Progenitor cell of endocrine pancreas (in vitro differentiated cells): ENCODE results near the gene GGT5. TPM values are rescaled to one million over a fixed set of nuclear protein-coding genes. Genes with fewer than 3 reads are reported as not detected.
A peak's percentile ranks its signal among the peaks of the same experiment; 100 is the strongest.

Experiments used
- DNase-seq: peaks from one replicate; pipeline ENCODE4 v3.0.0; 2021; ENCODE audit warnings: low spot score; ENCODE audit not compliant: unreplicated experiment
- H3K27ac Mint-ChIP-seq: 2 replicates; pipeline ENCODE4 v1.8.0; 2021; ENCODE audit warnings: mild to moderate bottlenecking, moderate library complexity, mixed read lengths
- H3K27me3 Mint-ChIP-seq: 2 replicates; pipeline ENCODE4 v1.8.0; 2021; ENCODE audit warnings: mixed read lengths
- H3K36me3 Mint-ChIP-seq: 2 replicates; pipeline ENCODE4 v1.8.0; 2022; ENCODE audit warnings: mixed read lengths; ENCODE audit not compliant: insufficient read depth
- H3K4me1 Mint-ChIP-seq: 2 replicates; pipeline ENCODE4 v1.8.0; 2021; ENCODE audit warnings: low read depth, mixed read lengths
- H3K4me3 Mint-ChIP-seq: 2 replicates; pipeline ENCODE4 v1.8.0; 2021; ENCODE audit warnings: low read depth, mild to moderate bottlenecking, moderate library complexity, mixed read lengths
- H3K9me3 Mint-ChIP-seq: 2 replicates; pipeline ENCODE4 v1.8.0; 2021; ENCODE audit warnings: low read depth, mixed read lengths
- CTCF ChIP-seq: fragments of 200-600 bp; sonication (generic); IDR thresholded peaks from one replicate; pipeline ENCODE4 v1.5.0; 2021; ENCODE audit warnings: antibody characterized with exemption, mild to moderate bottlenecking; ENCODE audit not compliant: unreplicated experiment
- total RNA-seq: library from RNA; stranded (reverse); gene quantifications from 2 replicates; pipeline ENCODE4 v1.2.1, GENCODE V29; 2021

Gene GGT5
- total RNA-seq, 1 donor from 2014 or later = not detected

DNA sequence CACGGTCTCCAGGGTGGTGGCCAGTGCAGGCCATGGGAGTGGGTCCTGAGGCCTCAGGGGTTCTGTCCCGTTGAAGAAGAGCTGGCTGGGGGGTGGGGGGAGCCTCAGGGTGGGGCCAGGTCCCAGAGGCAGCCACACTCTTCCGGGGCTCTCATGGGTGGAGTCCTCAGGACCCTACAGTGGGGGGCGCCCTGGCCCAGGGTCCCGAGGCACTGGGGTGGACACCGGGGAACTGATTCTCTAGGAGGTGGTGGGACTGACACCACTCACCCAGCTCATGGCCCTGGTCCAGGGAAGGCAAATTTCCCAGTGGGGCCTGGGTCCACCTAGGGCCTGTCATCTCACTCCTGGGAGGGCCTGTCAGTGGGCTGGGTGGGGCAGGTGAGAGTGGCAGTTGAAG, 12.8 kb downstream of the GGT5 start:
- Mint-ChIP-seq H3K4me3 (no peak overlapping the region), H3K9me3 (no peaks in the 10 kb centered on the region), H3K36me3 (no peaks in the 10 kb centered on the region), H3K27me3 (no peaks in the 10 kb centered on the region), H3K4me1 (no peaks in the 10 kb centered on the region), H3K27ac (no peak overlapping the region)
- TF ChIP-seq CTCF = no peak
- DNase-seq = no peak

DNA sequence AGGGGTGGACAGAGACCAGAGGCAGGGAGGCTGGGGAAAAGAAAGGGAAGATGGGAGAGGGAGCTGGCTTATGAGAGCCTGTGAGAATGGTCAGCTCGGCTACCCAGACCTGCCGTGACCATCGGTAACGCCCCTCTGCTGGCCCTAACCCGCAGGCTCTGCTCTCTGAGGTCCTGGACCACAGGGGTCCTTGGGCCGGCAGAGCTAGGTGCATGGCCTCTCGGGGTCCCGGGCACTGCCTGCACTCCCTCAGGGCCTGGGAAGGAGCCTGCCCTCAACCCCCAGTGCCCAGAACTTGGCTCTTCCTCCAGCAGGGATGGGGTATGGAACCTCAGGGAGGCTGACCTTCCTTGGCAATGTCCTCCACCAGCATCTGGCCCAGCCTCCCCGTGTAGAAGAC, 13.2 kb downstream of the GGT5 start:
- Mint-ChIP-seq H3K36me3 (no peaks in the 10 kb centered on the region), H3K27ac (no peak overlapping the region), H3K9me3 (no peaks in the 10 kb centered on the region), H3K4me1 (no peaks in the 10 kb centered on the region), H3K27me3 (no peaks in the 10 kb centered on the region), H3K4me3 (no peak overlapping the region)
- no peak for DNase-seq
- no peak for TF ChIP-seq CTCF

DNA sequence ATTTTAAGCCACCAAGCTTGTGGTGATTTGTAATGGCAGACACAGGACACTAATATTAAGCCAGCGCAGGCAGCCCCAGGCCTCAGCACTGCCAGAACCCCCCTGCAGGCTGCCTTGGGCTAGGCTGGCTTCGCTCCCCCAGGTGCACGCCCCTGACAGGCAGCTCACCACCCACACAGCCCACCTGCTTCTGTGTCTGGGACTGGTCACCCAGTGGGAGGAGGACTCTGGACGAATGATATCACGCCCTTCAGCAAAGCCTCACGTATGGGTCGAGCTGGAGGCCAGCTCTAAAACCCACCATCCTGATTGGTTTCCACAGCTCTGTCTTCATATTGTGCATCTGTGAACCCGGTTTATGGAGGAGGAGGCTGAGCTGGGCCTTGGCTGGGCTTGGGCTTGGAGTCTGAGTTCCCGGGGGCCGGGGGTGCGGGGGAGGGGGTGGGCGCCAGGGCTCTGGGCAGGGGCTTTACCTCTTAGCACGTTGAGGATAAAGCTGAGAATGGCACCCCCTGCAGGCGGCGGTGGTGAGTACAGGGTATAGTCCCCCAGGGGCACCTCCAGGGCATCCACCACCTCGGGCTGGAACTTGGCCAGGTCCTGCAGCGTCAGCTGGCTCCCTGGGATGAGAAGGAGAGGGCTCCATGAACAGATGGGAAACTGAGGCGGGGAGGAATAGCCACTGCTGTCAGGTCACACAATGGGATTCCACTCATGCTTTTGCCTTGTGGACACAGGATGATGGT, 13.8 kb downstream of the GGT5 start:
- peak; percentile 51 for TF ChIP-seq CTCF
- H3K4me1 Mint-ChIP-seq = no peaks in the 10 kb centered on the region
- H3K27ac Mint-ChIP-seq = no peak overlapping the region
- DNase-seq = peak; percentile 36
- no peaks in the 10 kb centered on the region for H3K36me3 Mint-ChIP-seq
- no peak overlapping the region for H3K4me3 Mint-ChIP-seq
- no peaks in the 10 kb centered on the region for H3K27me3 Mint-ChIP-seq
- H3K9me3 Mint-ChIP-seq = no peaks in the 10 kb centered on the region

- Mint-ChIP-seq H3K27me3 (no peaks in the 10 kb centered on the region), H3K27ac (no peak overlapping the region)
These were observed 18.9 kb downstream of the GGT5 start for GRCh38 chr22:24225951-24226350.

GRCh38 chr22:24225044-24225601, 19.8 kb downstream of the GGT5 start:
- no peak overlapping the region for H3K4me3 Mint-ChIP-seq
- H3K9me3 Mint-ChIP-seq = no peaks in the 10 kb centered on the region
- H3K27ac Mint-ChIP-seq = no peak overlapping the region
- no peak for DNase-seq
- no peaks in the 10 kb centered on the region for H3K4me1 Mint-ChIP-seq
- H3K27me3 Mint-ChIP-seq = no peaks in the 10 kb centered on the region
- no peak for TF ChIP-seq CTCF
- no peaks in the 10 kb centered on the region for H3K36me3 Mint-ChIP-seq

More at GRCh38 chr22:24225951-24226350, 18.9 kb downstream of the GGT5 start:
- Mint-ChIP-seq H3K36me3 (no peaks in the 10 kb centered on the region), H3K4me1 (no peaks in the 10 kb centered on the region), H3K4me3 (no peak overlapping the region), H3K9me3 (no peaks in the 10 kb centered on the region)
- TF ChIP-seq CTCF = no peak
- no peak for DNase-seq
